Smooth muscle cell (in vitro differentiated cells): Measurements from ENCODE around the gene SCAI. TPM values are rescaled to one million over a fixed set of nuclear protein-coding genes. Genes with fewer than 3 reads are reported as not detected.

Experiments used
- DNase-seq: peaks from one replicate; lab custom pipeline; 2025; ENCODE audit not compliant: unreplicated experiment; lab: John Stamatoyannopoulos, UW
- H2AFZ ChIP-seq: fragments of 200-600 bp; sonication (generic); 2 replicates; pipeline ENCODE4 v1.6.0; 2016; ENCODE audit warnings: antibody characterized with exemption, low read depth, mild to moderate bottlenecking
- H3F3A ChIP-seq: fragments of 200-600 bp; sonication (generic); 2 replicates; pipeline ENCODE4 v1.6.0; 2017; ENCODE audit warnings: antibody characterized with exemption, low read depth
- H3K27ac ChIP-seq: fragments of 200-600 bp; sonication (generic); 2 replicates; pipeline ENCODE4 v1.5.1; 2016; ENCODE audit warnings: low read depth, mild to moderate bottlenecking
- H3K27me3 ChIP-seq: fragments of 200-600 bp; sonication (generic); 2 replicates; pipeline ENCODE4 v1.6.1; 2016; ENCODE audit warnings: low read depth, mild to moderate bottlenecking
- H3K36me3 ChIP-seq: fragments of 200-600 bp; sonication (generic); 2 replicates; pipeline ENCODE4 v1.5.1; 2016; ENCODE audit warnings: low read depth
- H3K4me1 ChIP-seq: fragments of 200-600 bp; sonication (generic); 2 replicates; pipeline ENCODE4 v1.5.1; 2016; ENCODE audit warnings: low read depth
- H3K4me2 ChIP-seq: fragments of 200-600 bp; sonication (generic); 2 replicates; pipeline ENCODE4 v1.6.0; 2016; ENCODE audit warnings: mild to moderate bottlenecking
- H3K4me3 ChIP-seq: fragments of 200-600 bp; sonication (generic); 2 replicates; pipeline ENCODE4 v1.5.1; 2016; ENCODE audit warnings: mild to moderate bottlenecking
- H3K79me2 ChIP-seq: fragments of 200-600 bp; sonication (generic); 2 replicates; pipeline ENCODE4 v1.6.0; 2016; ENCODE audit warnings: low read depth, mild to moderate bottlenecking
- H3K9ac ChIP-seq: fragments of 200-600 bp; sonication (generic); 2 replicates; pipeline ENCODE4 v1.6.0; 2016; ENCODE audit warnings: low read depth
- H3K9me3 ChIP-seq: fragments of 200-600 bp; sonication (generic); replicated peaks from 2 replicates; pipeline ENCODE4 v1.5.1; 2016; ENCODE audit warnings: low read depth
- H4K20me1 ChIP-seq: fragments of 200-600 bp; sonication (generic); 2 replicates; pipeline ENCODE4 v1.6.0; 2016; ENCODE audit warnings: low read depth
- WGBS: methylation state at CpG from one replicate; pipeline ENCODE4 v1.1.7; 2016; ENCODE audit warnings: low lambda C conversion rate; 5-methylcytosine and 5-hydroxymethylcytosine counted together
- polyA plus RNA-seq: library from polyadenylated mRNA; unstranded; fragments of >200 nt; fragmentation: Nextera tagmentation; extraction: Ambion mirVana; gene quantifications from 2 replicates; pipeline ENCODE4 v1.2.1, GENCODE V29; 2016
- total RNA-seq: library from RNA; depleted of rRNA; stranded (reverse); fragments of >200 nt; gene quantifications from 2 replicates; pipeline ENCODE4 v1.2.3, GENCODE V29; 2014
- TF ChIP-seq, protein P1 (sequence below): fragments of 200-600 bp; sonication (generic); IDR thresholded peaks from 2 replicates; pipeline ENCODE4 v1.5.1; 2017; ENCODE audit warnings: borderline replicate concordance, mild to moderate bottlenecking, antibody characterized with exemption; ENCODE audit not compliant: insufficient read depth, poor library complexity, severe bottlenecking

SCAI gene
- total and polyA plus RNA-seq, 2 experiments from 2014 or later: 0.81 to 8.4 TPM

DNA sequence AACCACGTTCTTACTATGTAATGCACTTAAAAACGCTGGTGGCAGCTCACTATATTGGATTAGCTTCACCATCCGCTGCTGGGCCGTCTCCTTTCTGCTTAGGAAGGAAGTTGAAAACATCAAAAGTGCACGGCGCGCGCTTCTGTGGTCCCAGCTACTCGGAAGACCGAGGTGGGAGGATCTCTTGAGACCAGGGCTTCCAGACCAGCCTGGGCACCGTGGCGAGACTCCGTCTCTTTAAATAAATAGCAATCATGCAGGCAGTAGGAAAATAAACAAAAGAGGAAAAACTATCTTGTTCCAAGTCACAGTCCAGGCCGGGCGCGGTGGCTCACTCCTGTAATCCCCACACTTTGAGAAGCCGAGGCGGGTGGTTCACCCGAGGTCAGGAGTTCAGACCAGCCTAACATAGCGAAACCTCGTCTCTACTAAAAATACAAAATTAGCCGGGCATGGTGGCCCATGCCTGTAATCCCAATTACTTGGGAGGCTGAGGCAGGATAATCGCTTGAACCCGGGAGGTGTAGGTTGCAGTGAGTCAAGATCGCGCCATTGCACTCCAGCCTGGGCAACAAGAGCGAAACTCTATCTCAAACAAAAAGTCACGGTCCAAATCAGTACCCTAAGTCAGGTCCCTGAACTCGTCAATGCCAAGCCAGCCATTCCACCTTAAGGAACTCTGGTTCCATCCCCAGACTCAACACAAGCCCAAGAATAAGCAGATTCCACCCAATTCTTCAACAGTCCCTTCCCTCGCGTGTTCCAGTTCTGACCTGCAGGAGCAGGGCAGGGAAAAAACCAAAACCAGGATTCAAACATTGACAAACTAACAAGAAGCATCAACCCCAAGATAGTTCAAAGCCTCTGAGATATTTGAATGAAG is 201.4 kb downstream of the SCAI start:
- peak; percentile 30 for DNase-seq
- Histone ChIP-seq H3K79me2 (no peaks in the 10 kb centered on the region), H4K20me1 (no peaks in the 10 kb centered on the region), H3K4me2 (peak overlapping the region; percentile 87), H3K9me3 (no peaks in the 10 kb centered on the region), H3K9ac (peak overlapping the region; percentile 81), H3K4me3 (peak overlapping the region; percentile 79), H3K36me3 (no peaks in the 10 kb centered on the region), H3K4me1 (peaks cover 5% of the 10 kb centered on the region), H3K27me3 (no peaks in the 10 kb centered on the region), H3K27ac (peak overlapping the region; percentile 90), H2AFZ (peak overlapping the region; percentile 52), H3F3A (no peaks in the 10 kb centered on the region)
- TF ChIP-seq, protein P1, sequence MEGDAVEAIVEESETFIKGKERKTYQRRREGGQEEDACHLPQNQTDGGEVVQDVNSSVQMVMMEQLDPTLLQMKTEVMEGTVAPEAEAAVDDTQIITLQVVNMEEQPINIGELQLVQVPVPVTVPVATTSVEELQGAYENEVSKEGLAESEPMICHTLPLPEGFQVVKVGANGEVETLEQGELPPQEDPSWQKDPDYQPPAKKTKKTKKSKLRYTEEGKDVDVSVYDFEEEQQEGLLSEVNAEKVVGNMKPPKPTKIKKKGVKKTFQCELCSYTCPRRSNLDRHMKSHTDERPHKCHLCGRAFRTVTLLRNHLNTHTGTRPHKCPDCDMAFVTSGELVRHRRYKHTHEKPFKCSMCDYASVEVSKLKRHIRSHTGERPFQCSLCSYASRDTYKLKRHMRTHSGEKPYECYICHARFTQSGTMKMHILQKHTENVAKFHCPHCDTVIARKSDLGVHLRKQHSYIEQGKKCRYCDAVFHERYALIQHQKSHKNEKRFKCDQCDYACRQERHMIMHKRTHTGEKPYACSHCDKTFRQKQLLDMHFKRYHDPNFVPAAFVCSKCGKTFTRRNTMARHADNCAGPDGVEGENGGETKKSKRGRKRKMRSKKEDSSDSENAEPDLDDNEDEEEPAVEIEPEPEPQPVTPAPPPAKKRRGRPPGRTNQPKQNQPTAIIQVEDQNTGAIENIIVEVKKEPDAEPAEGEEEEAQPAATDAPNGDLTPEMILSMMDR: no peak
- WGBS: 22% methylated on average over 31 of the region's 31 CpGs

DNA sequence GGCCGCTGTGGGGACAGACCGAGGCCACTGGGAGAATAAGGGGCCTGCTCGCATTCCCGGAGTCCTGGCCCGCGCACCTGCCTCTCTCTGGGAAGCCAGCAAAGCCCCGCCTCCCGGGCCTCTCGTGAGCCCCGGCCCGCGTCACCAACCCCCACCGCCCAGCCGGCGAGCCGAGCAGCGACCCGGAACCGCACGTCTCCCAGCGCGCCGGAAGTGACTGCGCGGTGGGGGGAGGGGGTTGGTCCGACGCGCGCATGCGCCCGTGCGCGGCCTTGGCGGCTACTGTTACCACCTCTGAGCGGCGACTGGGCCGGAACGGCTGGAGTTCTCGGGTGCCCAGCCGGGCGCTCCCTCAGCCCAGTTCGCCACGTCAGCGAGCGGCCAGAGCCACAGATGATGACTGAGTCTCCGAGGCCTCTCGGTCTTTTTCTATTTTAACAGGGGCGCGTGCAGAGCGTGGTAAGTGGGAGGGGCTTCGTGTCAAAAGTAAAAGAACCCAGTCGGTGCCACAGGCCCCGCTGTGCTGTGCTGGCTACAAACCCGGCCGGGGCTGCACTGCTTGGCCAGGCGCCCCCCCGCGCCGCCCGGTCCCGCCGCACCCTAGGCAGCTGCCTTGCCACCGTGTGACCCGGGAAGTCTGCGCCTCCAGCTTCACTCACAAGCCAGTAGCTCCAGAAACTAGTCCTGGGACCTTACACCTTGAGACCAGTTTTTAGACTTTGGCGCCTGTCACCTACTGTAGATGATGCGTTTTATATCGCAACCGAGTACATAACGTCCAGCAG is 202.2 kb downstream of the SCAI start, which contains the start of gene GOLGA1:
Gene GOLGA1 (minus strand): TSS at position 190 of the 785 bp plus-strand sequence. CDS start 2,372 bp downstream, outside the sequence.
- DNase-seq: peak; percentile 93
- no peaks in the 10 kb centered on the region for H3F3A ChIP-seq
- under 1% methylated on average over 64 of the region's 70 CpGs for WGBS
- H3K27ac ChIP-seq: peak within 1 kb of the TSS; percentile 90
- H3K36me3 ChIP-seq: no peaks in the 10 kb centered on the region
- peak within 1 kb of the TSS; percentile 81 for H3K9ac ChIP-seq
- peaks cover 5% of the 10 kb centered on the region for H3K4me1 ChIP-seq
- H2AFZ ChIP-seq: peak within 1 kb of the TSS; percentile 58
- H3K4me2 ChIP-seq: peak within 1 kb of the TSS; percentile 87
- H3K79me2 ChIP-seq: no peaks in the 10 kb centered on the region
- no peaks in the 10 kb centered on the region for H3K27me3 ChIP-seq
- no peaks in the 10 kb centered on the region for H4K20me1 ChIP-seq
- TF ChIP-seq, protein P1: no peak
- peak within 1 kb of the TSS; percentile 79 for H3K4me3 ChIP-seq
- H3K9me3 ChIP-seq: no peaks in the 10 kb centered on the region

DNA sequence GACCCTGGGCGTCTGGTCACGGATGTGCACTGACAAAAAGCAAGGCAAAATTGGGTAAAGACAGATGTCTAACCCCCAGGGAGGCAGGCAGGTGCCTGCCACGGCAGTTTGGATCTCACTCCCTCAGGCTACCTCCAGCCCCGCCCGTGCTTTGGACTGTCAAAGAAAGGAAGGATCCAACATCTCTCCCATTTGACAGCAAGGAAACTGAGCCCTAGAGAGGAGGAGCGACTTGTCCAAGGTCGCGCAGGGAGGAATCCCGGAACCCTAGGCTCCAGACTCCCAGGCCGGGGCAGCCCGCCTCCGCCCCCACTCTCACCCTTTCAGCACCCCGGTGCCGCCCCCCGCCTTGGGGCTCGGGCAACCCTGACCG is 202.8 kb downstream of the SCAI start:
- H3K36me3 ChIP-seq: no peaks in the 10 kb centered on the region
- no peaks in the 10 kb centered on the region for H3K79me2 ChIP-seq
- H3K4me3 ChIP-seq: peak overlapping the region; percentile 79
- H3K9me3 ChIP-seq: no peaks in the 10 kb centered on the region
- no peak for DNase-seq
- H3K27me3 ChIP-seq: no peaks in the 10 kb centered on the region
- H3K9ac ChIP-seq: peak overlapping the region; percentile 81
- peaks cover 5% of the 10 kb centered on the region for H3K4me1 ChIP-seq
- peak overlapping the region; percentile 58 for H2AFZ ChIP-seq
- peak overlapping the region; percentile 87 for H3K4me2 ChIP-seq
- WGBS: 1% methylated on average over 12 of the region's 17 CpGs
- no peaks in the 10 kb centered on the region for H3F3A ChIP-seq
- TF ChIP-seq, protein P1: no peak
- no peaks in the 10 kb centered on the region for H4K20me1 ChIP-seq
- H3K27ac ChIP-seq: peak overlapping the region; percentile 90
